Caco-2 (cell line): ENCODE measurements around the gene SPTBN1. TPM values are rescaled to one million over a fixed set of nuclear protein-coding genes. Genes with fewer than 3 reads are reported as not detected.

ENCODE experiments used
- Bru-seq: library from RNA; stranded (reverse); fragments of 400-500 nt; gene quantifications from one replicate; lab custom pipeline; 2021; lab: Mats Ljungman, UMichigan
- BruChase-seq, 2 experiments: library from RNA; stranded (reverse); fragments of 400-500 nt; gene quantifications; one replicate each; lab custom pipeline; 2021; lab: Mats Ljungman, UMichigan
- BruUV-seq: library from RNA; stranded (reverse); fragments of 400-500 nt; replicated peaks from 2 replicates; lab custom pipeline; 2021; lab: Mats Ljungman, UMichigan
- CTCF ChIA-PET: fragments of 300-600 bp; sonication (Branson Sonifier 250); formaldehyde crosslinking; loops from one replicate; lab custom pipeline; 2022; ENCODE audit warnings: antibody characterized with exemption; lab: Charles Lee
- POLR2A ChIA-PET: fragments of 300-600 bp; sonication (Branson Sonifier 250); formaldehyde crosslinking; loops from one replicate; lab custom pipeline; 2022; ENCODE audit warnings: antibody characterized with exemption; lab: Charles Lee
- DNase-seq, 2 experiments: peaks; one replicate each; pipeline versions ENCODE4 v3.0.0 to v3.0.0-alpha.2; 2020 to 2022
- H3K27me3 ChIP-seq: replicated peaks from 2 replicates; pipeline ENCODE4 v1.6.0; 2011; ENCODE audit warnings: low read length; ENCODE audit not compliant: control insufficient read depth, insufficient read depth
- H3K36me3 ChIP-seq: 2 replicates; pipeline ENCODE4 v1.5.1; 2011; ENCODE audit warnings: low read length; ENCODE audit not compliant: control insufficient read depth, insufficient read depth
- H3K4me1 ChIP-seq: fragments of 250-450 bp; sonication (Bioruptor Pico); 2 replicates; pipeline ENCODE4 v1.5.1; 2020; ENCODE audit warnings: mild to moderate bottlenecking
- H3K4me3 ChIP-seq: 2 replicates; pipeline ENCODE4 v1.5.1; 2011; ENCODE audit warnings: low read depth, mild to moderate bottlenecking, control low read depth, low read length
- H3K9me3 ChIP-seq: fragments of 250-450 bp; sonication (Bioruptor Pico); 2 replicates; pipeline ENCODE4 v1.5.1; 2020; ENCODE audit warnings: mild to moderate bottlenecking, moderate library complexity
- H3K27ac Mint-ChIP-seq: one replicate; pipeline ENCODE4 v1.8.0; 2022; ENCODE audit warnings: mixed read lengths; ENCODE audit not compliant: unreplicated experiment
- H3K27me3 Mint-ChIP-seq: one replicate; pipeline ENCODE4 v1.8.0; 2022; ENCODE audit warnings: mixed read lengths; ENCODE audit not compliant: insufficient read depth, unreplicated experiment
- H3K36me3 Mint-ChIP-seq: one replicate; pipeline ENCODE4 v1.8.0; 2022; ENCODE audit warnings: mild to moderate bottlenecking, mixed read lengths; ENCODE audit not compliant: insufficient read depth, unreplicated experiment
- H3K4me1 Mint-ChIP-seq: one replicate; pipeline ENCODE4 v1.8.0; 2022; ENCODE audit warnings: low read depth, mixed read lengths; ENCODE audit not compliant: unreplicated experiment
- H3K4me3 Mint-ChIP-seq: one replicate; pipeline ENCODE4 v1.8.0; 2022; ENCODE audit warnings: mild to moderate bottlenecking, moderate library complexity, mixed read lengths; ENCODE audit not compliant: unreplicated experiment
- H3K9me3 Mint-ChIP-seq: one replicate; pipeline ENCODE4 v1.8.0; 2022; ENCODE audit warnings: mixed read lengths; ENCODE audit not compliant: unreplicated experiment
- CTCF ChIP-seq, 2 experiments: fragments of 200-600 bp in 1 of 2; IDR thresholded peaks; 1 replicate in 1 of 2; 2 replicates in 1 of 2; pipeline versions ENCODE4 v1.5.1 to v1.8.0; 2011 to 2022; ENCODE audit warnings: antibody characterized with exemption in 1 of 2, control low read depth in 1 of 2, inconsistent platforms in 1 of 2, low read depth in 1 of 2, low read length in 1 of 2, mild to moderate bottlenecking in 1 of 2, moderate library complexity in 1 of 2; ENCODE audit not compliant: insufficient read depth in 1 of 2, severe bottlenecking in 1 of 2, unreplicated experiment in 1 of 2
- intact Hi-C: fragments of 100-400 bp; cut with micrococcal nuclease; formaldehyde crosslinking; loops from one replicate; pipeline ENCODE4 v1.10.0; 2022; ENCODE audit not compliant: unreplicated experiment
- long read RNA-seq: library from polyadenylated mRNA; stranded (forward); transcript quantifications from one replicate; pipeline ENCODE4 v2.0.0, GENCODE V29; 2022
- total RNA-seq: library from RNA; stranded (reverse); gene quantifications from 2 replicates; pipeline ENCODE4 v1.2.3, GENCODE V29; 2022

SPTBN1 gene
- 361 and 383 TPM in 2 replicates for total RNA-seq
- Bru-seq, nascent RNA = percentile 97 among the genes with signal in this experiment
- BruChase-seq, experiment 1, labeled RNA remaining after a 2-hour chase = percentile 91 among the genes with signal in this experiment
- percentile 96 among the genes with signal in this experiment for BruChase-seq, experiment 2, labeled RNA remaining after a 6-hour chase
- long read RNA-seq, full-length matches to known transcripts = 15 of 203 reads
- long read RNA-seq, partial matches to known transcripts = 106 of 203 reads
- long read RNA-seq, other reads (novel, unspliced or antisense) = 82 of 203 reads

- BruUV-seq = no TSS peak
- H3K4me1 ChIP-seq = peaks cover 12% of the 10 kb centered on the region; the same call in 1 of the 2 replicates
- intact Hi-C loops = loop anchor here (5.0 kb wide), 3 partner anchors 123 to 338 kb away; partner anchors contain the start of gene ACYP2
- POLR2A ChIA-PET = no interaction called here
- no peaks in the 10 kb centered on the region for H3K36me3 ChIP-seq
- no peaks in the 10 kb centered on the region for H3K27me3 ChIP-seq
- TF ChIP-seq CTCF (IDR thresholded peaks at IDR 0.05; ENCODE audit: insufficient read depth in 1 of 2, low read depth in 1 of 2, low read length in 1 of 2, severe bottlenecking in 1 of 2, unreplicated experiment in 1 of 2) = no peak
- H3K9me3 ChIP-seq = no peaks in the 10 kb centered on the region
- Mint-ChIP-seq H3K27ac (peak within 1 kb of the TSS; percentile 31), H3K36me3 (peaks cover 12% of the 10 kb centered on the region), H3K27me3 (no peaks in the 10 kb centered on the region), H3K4me1 (peaks cover 21% of the 10 kb centered on the region), H3K4me3 (peak within 1 kb of the TSS; percentile 85), H3K9me3 (no peaks in the 10 kb centered on the region)
- peak within 1 kb of the TSS; percentile 77 for H3K4me3 ChIP-seq
- peak; percentile 80 to 82 for DNase-seq
- CTCF ChIA-PET = interaction anchor here (0.7 kb wide), 1 partner anchor 15 kb away, joined by 6 read pairs; no protein-coding TSS in a partner anchor
Observed at GRCh38 chr2:54455563-54456361, at the start of gene SPTBN1. Gene SPTBN1 (plus strand): TSS chr2:54456327. CDS start chr2:54526419, 70,092 bp downstream.

- Mint-ChIP-seq H3K4me3 (no peak overlapping the region), H3K27ac (no peak overlapping the region), H3K36me3 (no peaks in the 10 kb centered on the region), H3K4me1 (no peaks in the 10 kb centered on the region), H3K9me3 (no peaks in the 10 kb centered on the region), H3K27me3 (peaks cover 6% of the 10 kb centered on the region)
- H3K27me3 ChIP-seq = no peaks in the 10 kb centered on the region
- H3K9me3 ChIP-seq = no peaks in the 10 kb centered on the region
- no peaks in the 10 kb centered on the region for H3K36me3 ChIP-seq
- no TSS peak for BruUV-seq
- intact Hi-C loops = no loop called here
- no peak for TF ChIP-seq CTCF (IDR thresholded peaks at IDR 0.05; ENCODE audit: insufficient read depth in 1 of 2, low read depth in 1 of 2, low read length in 1 of 2, severe bottlenecking in 1 of 2, unreplicated experiment in 1 of 2)
- no peak overlapping the region for H3K4me3 ChIP-seq
- H3K4me1 ChIP-seq = no peaks in the 10 kb centered on the region
- POLR2A ChIA-PET = no interaction called here
- CTCF ChIA-PET = no interaction called here
- no peak for DNase-seq
Observed at GRCh38 chr2:54407693-54408092, 48.4 kb upstream of the SPTBN1 start.

- Histone ChIP-seq H3K9me3 (no peaks in the 10 kb centered on the region), H3K4me1 (no peaks in the 10 kb centered on the region), H3K4me3 (no peak overlapping the region), H3K36me3 (no peaks in the 10 kb centered on the region), H3K27me3 (no peaks in the 10 kb centered on the region)
- H3K4me1 Mint-ChIP-seq = no peaks in the 10 kb centered on the region
- no peak overlapping the region for H3K27ac Mint-ChIP-seq
- no peaks in the 10 kb centered on the region for H3K36me3 Mint-ChIP-seq
- ChIA-PET POLR2A (no interaction called here), CTCF (no interaction called here)
- no peak for DNase-seq
- no peak for TF ChIP-seq CTCF (IDR thresholded peaks at IDR 0.05; ENCODE audit: insufficient read depth in 1 of 2, low read depth in 1 of 2, low read length in 1 of 2, severe bottlenecking in 1 of 2, unreplicated experiment in 1 of 2)
- no TSS peak for BruUV-seq
- H3K9me3 Mint-ChIP-seq = no peaks in the 10 kb centered on the region
- no peak overlapping the region for H3K4me3 Mint-ChIP-seq
- peaks cover 6% of the 10 kb centered on the region for H3K27me3 Mint-ChIP-seq
- intact Hi-C loops = no loop called here
Observed at GRCh38 chr2:54408288-54408687, 47.8 kb upstream of the SPTBN1 start.
